Endothelial cell of umbilical vein (primary cell): ENCODE measurements around the gene PCDHGA1. TPM values are rescaled to one million over a fixed set of nuclear protein-coding genes. Genes with fewer than 3 reads are reported as not detected.

Source experiments
- BruUV-seq: library from RNA; stranded (reverse); fragments of 400-500 nt; replicated peaks from 2 replicates; lab custom pipeline; 2021; lab: Mats Ljungman, UMichigan
- CTCF ChIA-PET: fragments of 300-600, 350-600 bp; sonication (Branson Sonifier 250); formaldehyde crosslinking; loops from one replicate; lab custom pipeline; 2021; ENCODE audit warnings: antibody characterized with exemption, inconsistent platforms; lab: Charles Lee
- POLR2A ChIA-PET: fragments of 300-600, 350-600 bp; sonication (Branson Sonifier 250); formaldehyde crosslinking; loops from one replicate; lab custom pipeline; 2021; ENCODE audit warnings: antibody characterized with exemption, inconsistent platforms; lab: Charles Lee
- DNase-seq: peaks from one replicate; pipeline ENCODE4 v3.0.0-alpha.2; 2011; ENCODE audit warnings: low read depth, low spot score
- FAIRE-seq: peaks from 2 replicates; lab custom pipeline; 2011; peaks lifted over from hg19 to GRCh38; lab: Jason Lieb, UNC
- H2AFZ ChIP-seq: 2 replicates; pipeline ENCODE4 v1.6.0; 2012; ENCODE audit warnings: low read depth, low read length, control low read depth, inconsistent platforms
- H3K27ac ChIP-seq: 2 replicates; pipeline ENCODE4 v1.5.1; 2011; ENCODE audit warnings: low read depth, mild to moderate bottlenecking, control low read depth, low read length, moderate library complexity; ENCODE audit not compliant: insufficient read depth
- H3K27me3 ChIP-seq, 2 experiments: 2 replicates each; pipeline versions ENCODE4 v1.6.0 to v1.6.1; 2011; ENCODE audit warnings: low read length in 2 of 2, mixed read lengths in 1 of 2; ENCODE audit not compliant: control insufficient read depth in 2 of 2, insufficient read depth in 2 of 2
- H3K36me3 ChIP-seq, 2 experiments: 2 replicates in 1 of 2; 3 replicates in 1 of 2; pipeline ENCODE4 v1.5.1; 2011; ENCODE audit warnings: low read length in 2 of 2, mild to moderate bottlenecking in 1 of 2, moderate library complexity in 1 of 2; ENCODE audit not compliant: control insufficient read depth in 2 of 2, insufficient read depth in 2 of 2; ENCODE audit errors: extremely low read depth in 1 of 2
- H3K4me1 ChIP-seq: 3 replicates; pipeline ENCODE4 v1.5.1; 2011; ENCODE audit warnings: mild to moderate bottlenecking, low read length; ENCODE audit not compliant: control insufficient read depth, insufficient read depth; ENCODE audit errors: extremely low read depth
- H3K4me2 ChIP-seq: 2 replicates; pipeline ENCODE4 v1.6.1; 2011; ENCODE audit warnings: low read length, control low read depth, mixed read lengths; ENCODE audit not compliant: insufficient read depth
- H3K4me3 ChIP-seq, 3 experiments: fragments of 200-600 bp in 1 of 3; sonication (generic), shearing (Covaris generic) in 1 of 3; replicated peaks in 1 of 3; 2 replicates each; pipeline ENCODE4 v1.5.1; 2011 to 2016; ENCODE audit warnings: control low read depth in 3 of 3, low read length in 3 of 3, mild to moderate bottlenecking in 2 of 3, inconsistent platforms in 1 of 3, low read depth in 1 of 3, moderate library complexity in 1 of 3; ENCODE audit not compliant: insufficient read depth in 1 of 3
- H3K79me2 ChIP-seq: 2 replicates; pipeline ENCODE4 v1.6.0; 2012; ENCODE audit warnings: low read length, inconsistent platforms; ENCODE audit not compliant: control insufficient read depth, insufficient read depth
- H3K9ac ChIP-seq: replicated peaks from 2 replicates; pipeline ENCODE3; 2011; ENCODE audit warnings: low read length, control low read depth; ENCODE audit not compliant: insufficient read depth; ENCODE audit errors: extremely low read depth
- H3K9me1 ChIP-seq: replicated peaks from 3 replicates; pipeline ENCODE4 v1.6.0; 2011; ENCODE audit warnings: mild to moderate bottlenecking, low read length; ENCODE audit not compliant: control insufficient read depth, insufficient read depth; ENCODE audit errors: extremely low read depth
- H3K9me3 ChIP-seq: replicated peaks from 2 replicates; pipeline ENCODE4 v1.5.1; 2012; ENCODE audit warnings: low read length, inconsistent platforms; ENCODE audit not compliant: control insufficient read depth, insufficient read depth
- H4K20me1 ChIP-seq: replicated peaks from 2 replicates; pipeline ENCODE3; 2011; ENCODE audit warnings: mild to moderate bottlenecking, low read length; ENCODE audit not compliant: control insufficient read depth, insufficient read depth; ENCODE audit errors: extremely low read depth
- EZH2 ChIP-seq: IDR thresholded peaks from 2 replicates; pipeline ENCODE4 v1.6.1; 2012; ENCODE audit warnings: borderline replicate concordance, low read depth, mild to moderate bottlenecking, moderate library complexity, low read length, inconsistent platforms; ENCODE audit not compliant: severe bottlenecking
- FOS ChIP-seq: IDR thresholded peaks from 2 replicates; pipeline ENCODE4 v1.6.1; 2011; ENCODE audit warnings: mild to moderate bottlenecking, low read length, moderate library complexity, borderline replicate concordance; ENCODE audit not compliant: insufficient read depth
- GATA2 ChIP-seq: IDR thresholded peaks from 2 replicates; pipeline ENCODE4 v1.7.0; 2011; ENCODE audit warnings: low read depth, mild to moderate bottlenecking, moderate library complexity, mixed read lengths, low read length; ENCODE audit not compliant: insufficient read length, insufficient read depth
- JUN ChIP-seq: IDR thresholded peaks from 2 replicates; pipeline ENCODE4 v1.6.1; 2011; ENCODE audit warnings: borderline replicate concordance, low read depth; ENCODE audit not compliant: insufficient read length, insufficient read depth
- MYC ChIP-seq: IDR thresholded peaks from one replicate; pipeline ENCODE4 v1.6.1; 2011; ENCODE audit warnings: mild to moderate bottlenecking, low read depth, low read length
- POLR2A ChIP-seq: IDR thresholded peaks from 2 replicates; pipeline ENCODE4 v1.6.1; 2012; ENCODE audit warnings: low read depth, mild to moderate bottlenecking, control low read depth, low read length
- POLR2AphosphoS5 ChIP-seq: IDR thresholded peaks from 2 replicates; pipeline ENCODE4 v1.6.1; 2012; ENCODE audit warnings: low read depth, mild to moderate bottlenecking, control low read depth, low read length, moderate library complexity; ENCODE audit not compliant: insufficient read depth
- dilution Hi-C: fragments of 300-500 bp; cut with MboI; formaldehyde crosslinking; loops from one replicate; pipeline ENCODE4 v1.15.0; 2019; ENCODE audit warnings: low sequenced_read_pairs; ENCODE audit not compliant: extremely low pct_ligation_motif_present
- intact Hi-C: fragments of 100-400 bp; cut with micrococcal nuclease; formaldehyde crosslinking; loops from one replicate; pipeline ENCODE4 v1.10.0; 2022
- polyA plus RNA-seq, 4 experiments: library from polyadenylated mRNA; depleted of rRNA in 3 of 4; stranded (reverse) in 3 of 4; unstranded in 1 of 4; fragments of >200 nt; gene quantifications; 2 replicates each; pipeline versions ENCODE4 v1.2.1 to v1.2.3, GENCODE V29; 2011 to 2012; ENCODE audit warnings: missing spikeins in 1 of 4
- total RNA-seq: library from RNA; stranded (reverse); gene quantifications from 2 replicates; pipeline ENCODE4 v1.2.3, GENCODE V29; 2021
- TF ChIP-seq, protein P1 (sequence below), 2 donors: IDR thresholded peaks; 1 replicate in 1 of 2; 2 replicates in 1 of 2; pipeline ENCODE4 v1.5.1; 2011; ENCODE audit warnings: low read length in 2 of 2, mild to moderate bottlenecking in 2 of 2, moderate library complexity in 2 of 2, control low read depth in 1 of 2, inconsistent platforms in 1 of 2, low read depth in 1 of 2; ENCODE audit not compliant: insufficient read depth in 1 of 2; ENCODE audit errors: extremely low read depth in 1 of 2
- TF ChIP-seq, protein P2 (sequence below): IDR thresholded peaks from 2 replicates; pipeline ENCODE4 v1.6.1; 2011; ENCODE audit not compliant: insufficient read depth, insufficient read length

Gene PCDHGA1
- total and polyA plus RNA-seq, 2 donors (not counting 3 experiments of a cell fraction or from before 2014, with no cell fraction given): 0.22 to 0.44 TPM

DNA sequence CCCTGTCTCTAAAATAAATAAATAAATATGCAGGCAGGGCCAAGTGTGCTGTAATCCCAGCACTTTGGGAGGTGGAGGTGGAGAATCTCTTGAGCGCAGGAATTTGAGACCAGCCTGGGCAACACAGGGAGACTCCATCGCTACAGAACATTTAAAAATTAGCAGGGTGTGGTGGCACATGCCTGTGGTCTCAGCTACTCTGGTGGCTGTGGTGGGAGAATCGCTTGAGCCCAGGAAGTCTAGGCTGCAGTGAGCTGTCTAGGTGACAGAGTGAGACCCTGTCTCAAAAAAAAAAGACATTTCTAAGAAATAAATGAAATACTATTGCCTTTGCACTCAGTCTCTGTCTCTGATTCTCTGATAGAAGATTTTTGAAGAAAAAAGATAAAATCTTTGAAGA is 81.3 kb downstream of the PCDHGA1 start:
- POLR2A ChIA-PET: no interaction called here
- dilution Hi-C loops: no loop called here
- BruUV-seq: no TSS peak

DNA sequence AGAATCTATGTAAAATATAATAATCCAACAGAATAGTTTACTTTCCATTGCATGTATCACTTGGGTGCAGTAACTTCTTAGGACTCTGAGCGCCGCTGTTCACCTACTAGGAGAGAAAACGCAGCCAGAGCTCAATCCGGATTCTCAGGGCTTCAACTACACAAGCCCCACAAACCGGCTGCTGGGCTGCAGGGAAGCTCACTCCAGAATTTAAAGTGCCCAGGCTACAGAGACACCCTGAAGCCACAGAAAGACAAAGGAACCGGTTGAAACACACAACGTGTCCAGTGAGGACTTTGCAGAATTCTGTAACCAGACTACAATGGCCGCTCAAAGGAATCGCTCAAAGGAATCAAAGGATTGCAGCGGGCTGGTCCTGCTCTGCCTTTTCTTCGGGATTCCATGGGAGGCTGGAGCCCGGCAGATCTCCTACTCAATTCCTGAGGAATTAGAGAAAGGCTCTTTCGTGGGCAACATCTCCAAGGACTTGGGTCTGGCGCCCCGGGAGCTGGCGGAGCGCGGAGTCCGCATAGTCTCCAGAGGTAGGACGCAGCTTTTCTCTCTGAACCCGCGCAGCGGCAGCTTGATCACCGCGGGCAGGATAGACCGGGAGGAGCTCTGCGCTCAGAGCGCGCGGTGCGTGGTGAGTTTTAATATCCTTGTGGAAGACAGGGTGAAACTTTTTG is 82.7 kb downstream of the PCDHGA1 start, which contains the start of gene PCDHGA10:
PCDHGA10 (plus strand) TSS at position 134 of the 686 bp plus-strand sequence; CDS start at position 323, 189 bp downstream.
- TF ChIP-seq POLR2AphosphoS5 (no peak), MYC (no peak), GATA2 (no peak), EZH2 (peak; percentile 43), POLR2A (no peak), JUN (no peak), FOS (no peak)
- TF ChIP-seq, protein P1, sequence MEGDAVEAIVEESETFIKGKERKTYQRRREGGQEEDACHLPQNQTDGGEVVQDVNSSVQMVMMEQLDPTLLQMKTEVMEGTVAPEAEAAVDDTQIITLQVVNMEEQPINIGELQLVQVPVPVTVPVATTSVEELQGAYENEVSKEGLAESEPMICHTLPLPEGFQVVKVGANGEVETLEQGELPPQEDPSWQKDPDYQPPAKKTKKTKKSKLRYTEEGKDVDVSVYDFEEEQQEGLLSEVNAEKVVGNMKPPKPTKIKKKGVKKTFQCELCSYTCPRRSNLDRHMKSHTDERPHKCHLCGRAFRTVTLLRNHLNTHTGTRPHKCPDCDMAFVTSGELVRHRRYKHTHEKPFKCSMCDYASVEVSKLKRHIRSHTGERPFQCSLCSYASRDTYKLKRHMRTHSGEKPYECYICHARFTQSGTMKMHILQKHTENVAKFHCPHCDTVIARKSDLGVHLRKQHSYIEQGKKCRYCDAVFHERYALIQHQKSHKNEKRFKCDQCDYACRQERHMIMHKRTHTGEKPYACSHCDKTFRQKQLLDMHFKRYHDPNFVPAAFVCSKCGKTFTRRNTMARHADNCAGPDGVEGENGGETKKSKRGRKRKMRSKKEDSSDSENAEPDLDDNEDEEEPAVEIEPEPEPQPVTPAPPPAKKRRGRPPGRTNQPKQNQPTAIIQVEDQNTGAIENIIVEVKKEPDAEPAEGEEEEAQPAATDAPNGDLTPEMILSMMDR (IDR thresholded peaks at IDR 0.05; ENCODE audit: extremely low read depth in 1 of 2, insufficient read depth in 1 of 2, low read depth in 1 of 2, low read length in 2 of 2): peak; percentile 58 to 76
- TF ChIP-seq, protein P2, sequence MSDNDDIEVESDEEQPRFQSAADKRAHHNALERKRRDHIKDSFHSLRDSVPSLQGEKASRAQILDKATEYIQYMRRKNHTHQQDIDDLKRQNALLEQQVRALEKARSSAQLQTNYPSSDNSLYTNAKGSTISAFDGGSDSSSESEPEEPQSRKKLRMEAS: no peak
- ChIA-PET POLR2A (interaction anchor here (1.0 to 1.4 kb wide), 3 partner anchors 17 to 144 kb away, joined by 3 to 6 read pairs (median 3); partner anchors contain the start of gene PCDHGA12), CTCF (interaction anchor here (0.6 to 11.3 kb wide), 36 partner anchors 8 to 190 kb away, joined by 3 to 335 read pairs (median 8); partner anchors contain the start of genes PCDHB14, PCDHGA1, PCDHGA11 and PCDHGA12)
- Histone ChIP-seq H3K27ac (no peak within 1 kb of the TSS), H3K79me2 (no peaks in the 10 kb centered on the region), H4K20me1 (peaks cover 5% of the 10 kb centered on the region), H3K27me3 (peaks cover 48 to 84% of the 10 kb centered on the region in 2 experiments), H3K4me2 (peak within 1 kb of the TSS; percentile 77), H3K36me3 (no peaks in the 10 kb centered on the region), H3K4me3 (peak within 1 kb of the TSS; percentile 14 to 72 (median 34)), H3K9me3 (no peaks in the 10 kb centered on the region), H3K4me1 (peaks cover 6% of the 10 kb centered on the region), H3K9me1 (no peaks in the 10 kb centered on the region), H3K9ac (peak within 1 kb of the TSS; percentile 38), H2AFZ (peak within 1 kb of the TSS; percentile 27)
- DNase-seq (peak; percentile 72), FAIRE-seq (peak; percentile 92)
- TSS peak; percentile 14 for BruUV-seq
- dilution Hi-C loops: no loop called here
- intact Hi-C loops: no loop called here

More for the DNA sequence above, 81.3 kb downstream of the PCDHGA1 start:
- H3K27ac ChIP-seq: no peak overlapping the region
- H2AFZ ChIP-seq: no peak overlapping the region
- H3K9ac ChIP-seq: no peak overlapping the region
- no peaks in the 10 kb centered on the region for H3K79me2 ChIP-seq
- H3K4me1 ChIP-seq: peaks cover 3% of the 10 kb centered on the region
- TF ChIP-seq, protein P2: no peak
- no peak overlapping the region for H3K4me3 ChIP-seq
- DNase-seq: no peak
- CTCF ChIA-PET: interaction anchor here (3.0 to 11.3 kb wide), 2 partner anchors 149 to 152 kb away, joined by 34 to 335 read pairs; no protein-coding TSS in a partner anchor
- intact Hi-C loops: no loop called here
- FAIRE-seq: no peak
- no peaks in the 10 kb centered on the region for H3K9me3 ChIP-seq
- H3K9me1 ChIP-seq: no peaks in the 10 kb centered on the region
- no peak overlapping the region for H3K4me2 ChIP-seq
- peaks cover 5% of the 10 kb centered on the region for H4K20me1 ChIP-seq
- no peaks in the 10 kb centered on the region for H3K36me3 ChIP-seq
- H3K27me3 ChIP-seq: peaks cover 52 to 89% of the 10 kb centered on the region in 2 experiments
